C4-2B (cell line): ENCODE results near the gene PCSK5.
"Not testable (repeated sequence)": the region's sequence is repeated elsewhere in the genome, so short reads cannot be mapped to it uniquely, and the experiment has no call there.

Source experiments
- ZFX ChIP-seq: fragments of 450-650 bp; IDR thresholded peaks from 2 replicates; pipeline ENCODE4 v1.6.1; 2017
- TF ChIP-seq, protein P1 (sequence below): fragments of 450-650 bp; conservative IDR thresholded peaks from 2 replicates; pipeline ENCODE4 v1.5.1; 2017; ENCODE audit warnings: mild to moderate bottlenecking

DNA sequence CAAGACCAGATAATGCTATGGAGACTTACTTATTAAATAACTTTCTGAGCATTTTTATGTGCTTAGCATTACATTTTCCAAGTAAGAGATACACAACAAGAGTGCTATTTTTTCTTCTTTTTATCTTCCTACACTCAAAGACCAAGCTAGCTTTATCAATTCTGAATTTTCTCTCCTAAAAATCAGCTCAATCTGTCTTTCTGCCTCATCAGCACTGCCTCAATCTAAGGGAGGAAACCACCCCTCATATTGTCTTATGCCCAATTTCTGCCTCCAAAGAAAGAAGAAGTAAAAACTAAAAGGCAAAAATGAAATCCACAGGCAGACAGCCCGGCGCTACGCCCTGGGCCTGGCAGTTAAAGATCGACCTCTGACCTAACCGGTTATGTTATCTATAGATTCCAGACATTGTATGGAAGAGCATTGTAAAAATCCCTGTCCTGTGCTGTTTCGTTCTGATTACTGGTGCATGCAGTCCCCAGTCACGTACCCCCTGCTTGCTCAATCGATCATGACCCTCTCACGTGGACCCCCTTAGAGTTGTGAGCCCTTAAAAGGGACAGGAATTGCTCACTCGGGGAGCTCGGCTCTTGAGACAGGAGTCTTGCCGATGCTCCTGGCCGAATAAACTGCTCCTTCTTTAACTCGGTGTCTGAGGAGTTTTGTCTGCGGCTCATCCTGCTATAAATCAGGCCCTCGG lies 472.0 kb downstream of the PCSK5 start:
- TF ChIP-seq, protein P1, sequence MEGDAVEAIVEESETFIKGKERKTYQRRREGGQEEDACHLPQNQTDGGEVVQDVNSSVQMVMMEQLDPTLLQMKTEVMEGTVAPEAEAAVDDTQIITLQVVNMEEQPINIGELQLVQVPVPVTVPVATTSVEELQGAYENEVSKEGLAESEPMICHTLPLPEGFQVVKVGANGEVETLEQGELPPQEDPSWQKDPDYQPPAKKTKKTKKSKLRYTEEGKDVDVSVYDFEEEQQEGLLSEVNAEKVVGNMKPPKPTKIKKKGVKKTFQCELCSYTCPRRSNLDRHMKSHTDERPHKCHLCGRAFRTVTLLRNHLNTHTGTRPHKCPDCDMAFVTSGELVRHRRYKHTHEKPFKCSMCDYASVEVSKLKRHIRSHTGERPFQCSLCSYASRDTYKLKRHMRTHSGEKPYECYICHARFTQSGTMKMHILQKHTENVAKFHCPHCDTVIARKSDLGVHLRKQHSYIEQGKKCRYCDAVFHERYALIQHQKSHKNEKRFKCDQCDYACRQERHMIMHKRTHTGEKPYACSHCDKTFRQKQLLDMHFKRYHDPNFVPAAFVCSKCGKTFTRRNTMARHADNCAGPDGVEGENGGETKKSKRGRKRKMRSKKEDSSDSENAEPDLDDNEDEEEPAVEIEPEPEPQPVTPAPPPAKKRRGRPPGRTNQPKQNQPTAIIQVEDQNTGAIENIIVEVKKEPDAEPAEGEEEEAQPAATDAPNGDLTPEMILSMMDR, result not testable (repeated sequence)
- TF ChIP-seq ZFX, result not testable (repeated sequence)
